Transverse colon (tissue), 4 donors: ENCODE data around the gene ALPG. TPM values are rescaled to one million over a fixed set of nuclear protein-coding genes. Genes with fewer than 3 reads are reported as not detected.

Experiments
- DNase-seq: peaks from one replicate; pipeline ENCODE4 v3.0.0-alpha.2; 2019
- H3K27ac ChIP-seq, 4 donors: fragments of 200-600 bp; sonication (generic); 2 replicates each; pipeline ENCODE4 v1.5.1; 2016 to 2018; ENCODE audit warnings: inconsistent platforms in 4 of 4
- H3K27me3 ChIP-seq: fragments of 200-600 bp; sonication (generic); 2 replicates; pipeline ENCODE4 v1.5.1; 2017; ENCODE audit warnings: inconsistent platforms
- H3K36me3 ChIP-seq, 4 donors: fragments of 200-600 bp; sonication (generic); 2 replicates each; pipeline ENCODE4 v1.5.1; 2017 to 2019; ENCODE audit warnings: inconsistent platforms in 4 of 4
- H3K4me1 ChIP-seq, 4 donors: fragments of 200-600 bp; sonication (generic); 2 replicates each; pipeline ENCODE4 v1.5.1; 2017 to 2020; ENCODE audit warnings: inconsistent platforms in 4 of 4
- H3K4me3 ChIP-seq, 4 donors: fragments of 200-600 bp; sonication (generic); 1 replicate in 1 of 4; 2 replicates in 3 of 4; pipeline versions ENCODE4 v1.5.1 to v1.6.1; 2017 to 2019; ENCODE audit warnings: inconsistent platforms in 4 of 4
- H3K9me3 ChIP-seq, 2 donors: fragments of 200-600 bp; sonication (generic); 2 replicates each; pipeline ENCODE4 v1.5.1; 2017 to 2019; ENCODE audit warnings: inconsistent platforms in 2 of 2
- EP300 ChIP-seq: sonication (generic); formaldehyde crosslinking; IDR thresholded peaks from one replicate; pipeline ENCODE4 v1.6.1; 2017; ENCODE audit warnings: antibody characterized with exemption, low read depth
- POLR2A ChIP-seq: fragments of 450-650 bp; IDR thresholded peaks from one replicate; pipeline ENCODE4 v1.6.1; 2016; ENCODE audit warnings: antibody characterized with exemption, mild to moderate bottlenecking, moderate library complexity
- POLR2AphosphoS5 ChIP-seq, 3 donors: sonication (generic); formaldehyde crosslinking; IDR thresholded peaks; one replicate each; pipeline ENCODE4 v1.6.1; 2016; ENCODE audit warnings: antibody characterized with exemption in 3 of 3
- WGBS, 2 donors: methylation state at CpG; one replicate each; pipeline ENCODE4 v1.1.5; 2018; ENCODE audit warnings: low coverage in 1 of 2; 5-methylcytosine and 5-hydroxymethylcytosine counted together
- in situ Hi-C, 4 donors: fragments of 200-750 bp; cut with MboI; loops; one replicate each; pipeline versions ENCODE4 v1.15.0 to v1.15.1; 2017; ENCODE audit warnings: low sequenced_read_pairs in 3 of 4, low pct_ligation_motif_present in 1 of 4, low pct_unique_long_range_greater_than_20kb in 1 of 4
- intact Hi-C: fragments of 100-400 bp; cut with DNase I; formaldehyde crosslinking; loops from one replicate; pipeline ENCODE4 v1.15.1; 2023; ENCODE audit warnings: low total_unique reads
- total RNA-seq, 4 donors: library from RNA; depleted of rRNA; stranded (reverse); fragments of >200 nt; gene quantifications; one replicate each; pipeline ENCODE4 v1.1.0, GENCODE V29; 2016
- TF ChIP-seq, protein P1 (sequence below), 5 experiments: fragments of 200-600 bp in 3 of 5; fragments of 450-650 bp in 2 of 5; sonication (generic) in 3 of 5; IDR thresholded peaks; 1 replicate in 2 of 5; 2 replicates in 3 of 5; pipeline ENCODE4 v1.5.1; 2016 to 2017; ENCODE audit warnings: antibody characterized with exemption in 5 of 5, inconsistent platforms in 3 of 5, mild to moderate bottlenecking in 2 of 5, moderate library complexity in 1 of 5

ALPG gene
- total RNA-seq, 4 donors from 2014 or later = not detected

DNA sequence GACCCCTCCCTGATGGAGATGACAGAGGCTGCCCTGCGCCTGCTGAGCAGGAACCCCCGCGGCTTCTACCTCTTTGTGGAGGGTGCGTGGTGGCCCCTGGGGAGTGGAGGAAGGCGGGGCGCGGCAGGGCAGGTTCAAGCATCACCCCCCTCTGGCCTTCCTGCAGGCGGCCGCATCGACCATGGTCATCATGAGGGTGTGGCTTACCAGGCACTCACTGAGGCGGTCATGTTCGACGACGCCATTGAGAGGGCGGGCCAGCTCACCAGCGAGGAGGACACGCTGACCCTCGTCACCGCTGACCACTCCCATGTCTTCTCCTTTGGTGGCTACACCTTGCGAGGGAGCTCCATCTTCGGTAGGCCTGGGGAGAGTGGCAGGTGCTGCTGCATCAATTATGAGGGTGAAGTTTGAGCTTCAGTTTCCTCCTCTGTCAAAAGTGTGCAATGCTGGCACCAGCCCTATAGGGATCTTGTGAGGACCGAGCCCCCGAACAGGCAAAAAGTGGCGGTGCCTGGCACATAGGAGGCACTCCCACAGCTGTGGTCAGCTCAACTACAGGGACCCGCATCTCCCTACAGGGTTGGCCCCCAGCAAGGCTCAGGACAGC lies 51.5 kb downstream of the ALPG start:
- Histone ChIP-seq H3K9me3 (no peaks in the 10 kb centered on the region), H3K4me3 (no peak overlapping the region), H3K27me3 (peaks cover 12% of the 10 kb centered on the region), H3K4me1 (peaks cover 0 to 12% (median 9%) of the 10 kb centered on the region in 4 donors), H3K27ac (no peak overlapping the region), H3K36me3 (no peaks in the 10 kb centered on the region)
- intact Hi-C loops = no loop called here
- 88% methylated on average over 25 of the region's 25 CpGs; no CpG with 5 or more reads in 1 of the 2 donors for WGBS, 2 donors
- TF ChIP-seq POLR2A (no peak), POLR2AphosphoS5 (IDR thresholded peaks at IDR 0.05) (no peak), EP300 (no peak)
- TF ChIP-seq, protein P1, sequence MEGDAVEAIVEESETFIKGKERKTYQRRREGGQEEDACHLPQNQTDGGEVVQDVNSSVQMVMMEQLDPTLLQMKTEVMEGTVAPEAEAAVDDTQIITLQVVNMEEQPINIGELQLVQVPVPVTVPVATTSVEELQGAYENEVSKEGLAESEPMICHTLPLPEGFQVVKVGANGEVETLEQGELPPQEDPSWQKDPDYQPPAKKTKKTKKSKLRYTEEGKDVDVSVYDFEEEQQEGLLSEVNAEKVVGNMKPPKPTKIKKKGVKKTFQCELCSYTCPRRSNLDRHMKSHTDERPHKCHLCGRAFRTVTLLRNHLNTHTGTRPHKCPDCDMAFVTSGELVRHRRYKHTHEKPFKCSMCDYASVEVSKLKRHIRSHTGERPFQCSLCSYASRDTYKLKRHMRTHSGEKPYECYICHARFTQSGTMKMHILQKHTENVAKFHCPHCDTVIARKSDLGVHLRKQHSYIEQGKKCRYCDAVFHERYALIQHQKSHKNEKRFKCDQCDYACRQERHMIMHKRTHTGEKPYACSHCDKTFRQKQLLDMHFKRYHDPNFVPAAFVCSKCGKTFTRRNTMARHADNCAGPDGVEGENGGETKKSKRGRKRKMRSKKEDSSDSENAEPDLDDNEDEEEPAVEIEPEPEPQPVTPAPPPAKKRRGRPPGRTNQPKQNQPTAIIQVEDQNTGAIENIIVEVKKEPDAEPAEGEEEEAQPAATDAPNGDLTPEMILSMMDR (IDR thresholded peaks at IDR 0.05) = no peak
- in situ Hi-C loops = no loop called here
- DNase-seq = no peak

DNA sequence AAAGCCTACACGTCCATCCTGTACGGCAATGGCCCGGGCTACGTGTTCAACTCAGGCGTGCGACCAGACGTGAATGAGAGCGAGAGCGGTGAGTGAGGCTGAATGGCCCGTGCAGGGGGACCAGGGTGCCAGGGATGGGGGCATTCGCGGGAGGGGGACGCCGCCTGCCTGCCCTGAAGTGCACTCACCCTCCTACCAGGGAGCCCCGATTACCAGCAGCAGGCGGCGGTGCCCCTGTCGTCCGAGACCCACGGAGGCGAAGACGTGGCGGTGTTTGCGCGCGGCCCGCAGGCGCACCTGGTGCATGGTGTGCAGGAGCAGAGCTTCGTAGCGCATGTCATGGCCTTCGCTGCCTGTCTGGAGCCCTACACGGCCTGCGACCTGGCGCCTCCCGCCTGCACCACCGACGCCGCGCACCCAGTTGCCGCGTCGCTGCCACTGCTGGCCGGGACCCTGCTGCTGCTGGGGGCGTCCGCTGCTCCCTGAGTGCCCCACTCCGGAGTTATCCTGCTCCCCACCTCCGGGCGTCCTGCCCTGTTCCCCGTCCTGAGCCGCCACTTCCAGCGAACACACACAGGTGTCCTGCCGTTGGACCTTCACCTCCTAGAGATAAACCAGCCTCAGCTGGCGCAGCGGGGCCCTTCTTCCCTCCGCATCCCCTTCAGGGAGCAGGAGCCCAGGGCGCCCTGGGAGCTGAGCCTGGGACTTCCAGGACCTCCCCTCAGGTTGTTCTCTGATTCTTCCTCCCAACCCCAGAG lies 52.2 kb downstream of the ALPG start:
- no peak overlapping the region for H3K27ac ChIP-seq
- no peaks in the 10 kb centered on the region for H3K36me3 ChIP-seq
- no peak for DNase-seq
- H3K27me3 ChIP-seq = peaks cover 14% of the 10 kb centered on the region
- H3K4me1 ChIP-seq = peaks cover 0 to 12% (median 9%) of the 10 kb centered on the region in 4 donors
- intact Hi-C loops = no loop called here
- in situ Hi-C loops = no loop called here
- H3K9me3 ChIP-seq = no peaks in the 10 kb centered on the region
- no peak overlapping the region for H3K4me3 ChIP-seq
- 71% methylated on average over 47 of the region's 56 CpGs; no CpG with 5 or more reads in 1 of the 2 donors for WGBS, 2 donors
- no peak for TF ChIP-seq EP300
- no peak for TF ChIP-seq POLR2AphosphoS5 (IDR thresholded peaks at IDR 0.05)
- TF ChIP-seq, protein P1 (IDR thresholded peaks at IDR 0.05) = no peak
- no peak for TF ChIP-seq POLR2A

DNA sequence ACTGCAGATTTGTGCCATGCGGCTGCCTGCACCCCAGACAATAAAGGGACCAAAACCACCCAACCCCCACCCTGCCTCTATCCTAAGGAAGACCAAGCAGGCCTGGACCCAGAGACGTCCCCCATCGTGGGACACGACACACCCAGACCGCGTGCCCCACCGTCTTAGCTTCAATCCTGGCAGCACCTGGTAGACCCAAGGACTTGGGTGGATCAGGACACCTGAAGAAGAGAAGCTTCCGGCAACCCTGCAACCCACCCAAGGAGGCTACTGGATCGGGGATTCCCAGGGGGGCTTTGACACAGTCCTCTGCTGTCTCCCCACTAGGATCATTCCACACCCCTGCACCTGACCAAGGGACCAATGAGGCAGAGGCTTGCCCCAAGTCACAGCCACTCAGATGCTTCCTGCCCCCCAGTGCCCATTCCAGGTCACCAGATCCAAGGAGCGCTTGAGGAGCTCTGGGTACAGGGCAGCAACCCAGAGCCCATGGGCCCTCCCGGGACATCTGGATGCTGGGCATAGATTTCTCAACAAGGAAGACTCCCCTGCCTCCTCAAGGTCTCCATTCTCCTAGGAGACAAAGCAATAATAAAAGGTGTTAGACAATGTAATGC lies 52.9 kb downstream of the ALPG start:
- H3K4me3 ChIP-seq = no peak overlapping the region
- no peak for DNase-seq
- peaks cover 0 to 12% (median 9%) of the 10 kb centered on the region in 4 donors for H3K4me1 ChIP-seq
- in situ Hi-C loops = no loop called here
- H3K27me3 ChIP-seq = peaks cover 18% of the 10 kb centered on the region
- no peaks in the 10 kb centered on the region for H3K36me3 ChIP-seq
- TF ChIP-seq, protein P1 (IDR thresholded peaks at IDR 0.05) = no peak
- no peak for TF ChIP-seq POLR2AphosphoS5 (IDR thresholded peaks at IDR 0.05)
- TF ChIP-seq POLR2A = no peak
- TF ChIP-seq EP300 = no peak
- no peaks in the 10 kb centered on the region for H3K9me3 ChIP-seq
- WGBS, 2 donors = 81 to 84% methylated on average over 2 to 11 of the region's 11 CpGs
- intact Hi-C loops = no loop called here
- no peak overlapping the region for H3K27ac ChIP-seq

DNA sequence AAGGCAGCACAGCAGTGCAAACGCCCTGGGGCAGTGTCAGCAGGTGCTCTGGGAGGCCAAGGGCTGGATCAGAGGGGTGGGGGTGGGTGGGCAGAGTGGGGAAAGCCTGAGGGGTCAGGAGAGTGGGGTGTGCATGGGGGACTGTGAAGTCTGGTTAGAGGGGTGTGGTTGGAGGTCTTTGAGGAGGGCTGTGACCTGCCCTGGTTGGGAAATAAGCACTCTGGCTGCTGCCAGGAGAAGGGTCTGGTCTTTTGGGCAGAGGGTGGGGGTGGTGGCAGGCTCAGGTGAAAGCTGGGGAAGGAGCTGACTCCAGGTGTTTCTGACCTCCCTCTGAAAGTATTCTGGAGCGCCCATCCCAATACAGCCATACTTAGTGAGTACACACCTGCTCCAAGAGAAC lies 53.5 kb downstream of the ALPG start:
- no peak for DNase-seq
- Histone ChIP-seq H3K27ac (no peak overlapping the region), H3K9me3 (no peaks in the 10 kb centered on the region), H3K4me1 (peaks cover 0 to 12% (median 9%) of the 10 kb centered on the region in 4 donors), H3K36me3 (no peaks in the 10 kb centered on the region), H3K27me3 (peaks cover 18% of the 10 kb centered on the region), H3K4me3 (no peak overlapping the region)
- intact Hi-C loops (no loop called here), in situ Hi-C loops (no loop called here)
- 51 to 89% methylated on average over 1 to 2 of the region's 2 CpGs for WGBS, 2 donors
- TF ChIP-seq POLR2A (no peak), POLR2AphosphoS5 (IDR thresholded peaks at IDR 0.05) (no peak), EP300 (no peak)
- TF ChIP-seq, protein P1 (IDR thresholded peaks at IDR 0.05) = no peak
